Fibroblast of mammary gland (primary cell): ENCODE data around the gene TLNRD1.
"Not testable (repeated sequence)": the region's sequence is repeated elsewhere in the genome, so short reads cannot be mapped to it uniquely, and the experiment has no call there.

ENCODE experiments used
- DNase-seq: peaks from one replicate; pipeline ENCODE4 v3.0.0-alpha.2; 2010; ENCODE audit warnings: low read depth
- H3K4me3 ChIP-seq: 2 replicates; pipeline ENCODE4 v1.5.1; 2011; ENCODE audit warnings: low read depth, mild to moderate bottlenecking, low read length, moderate library complexity; ENCODE audit not compliant: control insufficient read depth
- CTCF ChIP-seq: conservative IDR thresholded peaks from 2 replicates; pipeline ENCODE4 v1.5.1; 2011; ENCODE audit warnings: low read depth, low read length, inconsistent platforms; ENCODE audit not compliant: control insufficient read depth, insufficient read depth

The TLNRD1 gene

DNA sequence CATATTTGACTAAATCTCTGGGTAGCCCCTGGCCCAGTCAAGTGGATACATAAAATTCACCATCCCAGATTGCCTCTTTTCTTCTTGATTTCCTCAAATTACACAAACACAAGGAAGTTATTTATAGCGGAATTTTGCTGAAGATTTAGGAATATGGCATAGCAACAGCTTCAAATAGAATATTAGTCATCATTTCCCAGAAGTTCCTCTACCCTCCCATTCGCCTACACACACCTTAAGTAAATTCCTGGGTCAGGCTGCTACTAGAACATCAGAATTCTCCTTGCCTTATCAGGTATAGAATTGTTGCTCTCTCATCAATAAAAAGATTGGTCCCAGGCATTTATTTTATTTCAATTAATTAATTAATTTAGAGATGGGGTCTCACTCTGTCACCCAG, 42.7 kb upstream of the TLNRD1 start:
- TF ChIP-seq CTCF: no peak
- H3K4me3 ChIP-seq: no peak overlapping the region
- DNase-seq: peak; percentile 33

GRCh38 chr15:80958818-80959495, 41.8 kb upstream of the TLNRD1 start:
- no peak for TF ChIP-seq CTCF
- no peak for DNase-seq
- H3K4me3 ChIP-seq: no peak overlapping the region

DNA sequence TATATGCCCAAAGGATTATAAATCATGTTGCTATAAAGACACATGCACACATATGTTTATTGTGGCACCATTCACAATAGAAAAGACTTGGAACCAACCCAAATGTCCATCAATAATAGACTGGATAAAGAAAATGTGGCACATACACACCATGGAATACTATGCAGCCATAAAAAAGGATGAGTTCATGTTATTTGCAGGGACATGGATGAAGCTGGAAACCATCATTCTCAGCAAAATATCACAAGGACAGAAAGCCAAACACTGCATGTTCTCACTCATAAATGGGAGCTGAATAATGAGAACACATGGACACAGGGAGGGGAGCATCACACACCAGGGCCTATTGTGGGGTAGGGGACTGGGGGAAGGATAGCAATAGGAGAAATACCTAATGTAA, 35.3 kb upstream of the TLNRD1 start:
- not testable (repeated sequence) for DNase-seq, H3K4me3 ChIP-seq

- no peak for DNase-seq
- H3K4me3 ChIP-seq: no peak overlapping the region
- no peak for TF ChIP-seq CTCF
Observed at GRCh38 chr15:80966431-80967197, 34.1 kb upstream of the TLNRD1 start.

DNA sequence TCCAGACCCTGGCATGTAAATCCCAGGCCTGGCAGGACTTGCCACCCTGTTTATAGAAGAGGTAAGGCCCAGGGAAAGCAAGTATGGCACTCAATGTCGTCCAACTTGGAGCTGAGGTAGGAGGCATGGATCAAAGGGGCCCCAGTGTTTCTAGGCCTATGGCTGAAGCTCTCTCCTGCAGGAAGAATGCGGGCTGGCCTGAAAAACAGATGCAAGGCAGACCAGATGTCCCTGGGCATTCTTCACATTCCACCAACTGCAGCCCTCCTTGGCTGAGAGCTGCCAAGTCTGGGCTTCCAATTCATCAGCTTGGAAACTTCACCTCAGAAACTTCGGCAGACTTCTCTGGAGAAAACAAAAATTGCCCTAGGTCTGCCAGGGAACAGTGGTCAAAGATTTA, 33.3 kb upstream of the TLNRD1 start:
- no peak for TF ChIP-seq CTCF
- no peak overlapping the region for H3K4me3 ChIP-seq
- no peak for DNase-seq

DNA sequence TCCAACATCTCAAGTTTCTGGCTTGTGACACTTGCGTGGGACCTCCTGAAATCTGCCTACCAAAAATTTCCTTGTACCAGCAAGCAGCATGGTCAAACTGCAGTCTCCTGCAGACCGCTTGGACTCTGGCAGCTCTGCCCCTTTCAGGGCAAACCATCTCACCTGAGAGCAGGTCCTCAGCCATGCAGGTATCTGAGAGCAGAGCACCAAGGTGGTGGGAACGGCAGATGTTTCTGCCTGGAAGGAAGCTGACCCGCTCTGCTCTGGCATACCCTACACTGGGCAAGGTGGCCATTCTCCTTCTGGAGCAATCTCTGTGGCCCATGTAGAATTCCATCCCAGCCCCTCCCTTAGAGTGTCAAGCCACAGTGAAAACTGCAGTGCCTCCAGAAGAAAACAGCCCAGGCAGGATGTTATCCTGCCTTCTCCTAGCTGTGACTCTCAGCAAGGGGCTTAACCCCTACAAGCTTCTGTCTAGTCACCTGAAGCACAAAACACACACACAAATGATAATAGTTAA, 32.7 kb upstream of the TLNRD1 start:
- TF ChIP-seq CTCF: no peak
- no peak for DNase-seq
- no peak overlapping the region for H3K4me3 ChIP-seq

- no peak for DNase-seq
- H3K4me3 ChIP-seq: no peak overlapping the region
- TF ChIP-seq CTCF: no peak
Observed at GRCh38 chr15:80969316-80969715, 31.4 kb upstream of the TLNRD1 start.
